Measurements from ENCODE around the gene DHX8. TPM values are rescaled to one million over a fixed set of nuclear protein-coding genes. Genes with fewer than 3 reads are reported as not detected.
"Not testable (repeated sequence)": the region's sequence is repeated elsewhere in the genome, so short reads cannot be mapped to it uniquely, and the experiment has no call there.

Gene DHX8
- total and polyA plus RNA-seq, 2 donors: 30.6 to 37.4 TPM

DNA sequence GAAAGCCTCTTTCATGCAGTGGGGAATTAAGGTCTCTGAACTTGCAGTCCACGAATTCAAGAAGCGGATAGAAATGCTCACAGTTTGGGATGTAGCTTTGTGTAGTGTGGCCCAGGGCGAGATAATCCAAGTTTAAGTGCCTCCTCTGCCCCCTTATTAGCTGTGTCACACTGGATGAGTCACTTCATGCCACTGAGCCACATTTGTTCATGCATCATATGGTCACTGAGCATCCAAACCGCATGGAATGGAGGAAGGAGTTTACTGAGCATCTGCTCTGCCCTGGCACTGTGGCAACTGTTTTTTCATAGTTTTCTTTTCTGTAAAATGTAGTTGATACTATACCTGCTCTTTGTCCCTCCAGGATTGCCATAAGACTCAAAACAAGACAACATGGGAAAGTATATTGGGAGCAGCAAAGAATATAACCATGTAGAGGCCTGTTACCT lies 15.1 kb upstream of the DHX8 start:
- 57% methylated on average over 4 of the region's 4 CpGs for WGBS
- Histone ChIP-seq H3K27ac (ENCODE audit: low read depth) (peak overlapping the region; percentile 57), H3K36me3 (ENCODE audit: insufficient read depth) (no peaks in the 10 kb centered on the region), H3K4me1 (ENCODE audit: insufficient read depth) (no peaks in the 10 kb centered on the region), H3K4me3 (ENCODE audit: low read depth, low read length) (no peak overlapping the region)
- DNase-seq (ENCODE audit: extremely low spot score): no peak

- Histone ChIP-seq H3K36me3 (ENCODE audit: insufficient read depth) (no peaks in the 10 kb centered on the region), H3K27ac (ENCODE audit: low read depth) (peak overlapping the region; percentile 57), H3K4me1 (ENCODE audit: insufficient read depth) (no peaks in the 10 kb centered on the region), H3K4me3 (ENCODE audit: low read depth, low read length) (no peak overlapping the region)
- WGBS: 85% methylated on average over 4 of the region's 4 CpGs
- DNase-seq (ENCODE audit: extremely low spot score): no peak
Measured at GRCh38 chr17:43469145-43469544, 14.6 kb upstream of the DHX8 start.

- 64% methylated on average over 2 of the region's 2 CpGs for WGBS
Measured at GRCh38 chr17:43471585-43472160, 12.1 kb upstream of the DHX8 start.

GRCh38 chr17:43475494-43476089 lies 8.2 kb upstream of the DHX8 start:
- H3K4me1 ChIP-seq (ENCODE audit: insufficient read depth): no peaks in the 10 kb centered on the region
- no peaks in the 10 kb centered on the region for H3K36me3 ChIP-seq (ENCODE audit: insufficient read depth)
- WGBS: 89% methylated on average over 11 of the region's 11 CpGs
- no peak overlapping the region for H3K4me3 ChIP-seq (ENCODE audit: low read depth, low read length)
- DNase-seq (ENCODE audit: extremely low spot score): no peak
- no peak overlapping the region for H3K27ac ChIP-seq (ENCODE audit: low read depth)

More at GRCh38 chr17:43471585-43472160, 12.1 kb upstream of the DHX8 start:
- DNase-seq (ENCODE audit: extremely low spot score): no peak
- no peaks in the 10 kb centered on the region for H3K4me1 ChIP-seq (ENCODE audit: insufficient read depth)
- H3K4me3 ChIP-seq (ENCODE audit: low read depth, low read length): no peak overlapping the region
- no peak overlapping the region for H3K27ac ChIP-seq (ENCODE audit: low read depth)
- H3K36me3 ChIP-seq (ENCODE audit: insufficient read depth): no peaks in the 10 kb centered on the region

DNA sequence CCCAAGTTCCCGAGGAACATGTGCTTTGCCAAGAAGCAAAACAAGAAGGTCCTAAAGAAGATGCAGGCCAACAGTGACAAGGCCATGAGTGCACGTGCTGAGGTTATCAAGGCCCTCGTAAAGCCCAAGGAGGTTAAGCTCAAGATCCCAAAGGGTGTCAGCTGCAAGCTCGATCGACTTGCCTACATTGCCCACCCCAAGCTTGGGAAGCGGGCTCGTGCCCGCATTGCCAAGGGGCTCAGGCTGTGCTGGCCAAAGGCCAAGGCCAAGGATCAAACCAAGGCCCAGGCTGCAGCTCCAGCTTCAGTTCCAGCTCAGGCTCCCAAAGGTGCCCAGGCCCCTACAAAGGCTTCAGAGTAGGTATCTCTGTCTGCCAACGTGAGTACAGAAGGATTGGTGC lies 7.5 kb upstream of the DHX8 start:
- DNase-seq (ENCODE audit: extremely low spot score); H3K27ac ChIP-seq (ENCODE audit: low read depth); H3K4me3 ChIP-seq (ENCODE audit: low read depth, low read length); H3K36me3 ChIP-seq (ENCODE audit: insufficient read depth); H3K4me1 ChIP-seq (ENCODE audit: insufficient read depth): not testable (repeated sequence)
- WGBS: 79% methylated on average over 9 of the region's 9 CpGs

GRCh38 chr17:43477832-43478634 lies 5.7 kb upstream of the DHX8 start:
- 57% methylated on average over 9 of the region's 9 CpGs for WGBS
- no peak overlapping the region for H3K4me3 ChIP-seq (ENCODE audit: low read depth, low read length)
- no peak for DNase-seq (ENCODE audit: extremely low spot score)
- H3K27ac ChIP-seq (ENCODE audit: low read depth): no peak overlapping the region
- H3K36me3 ChIP-seq (ENCODE audit: insufficient read depth): no peaks in the 10 kb centered on the region
- no peaks in the 10 kb centered on the region for H3K4me1 ChIP-seq (ENCODE audit: insufficient read depth)

DNA sequence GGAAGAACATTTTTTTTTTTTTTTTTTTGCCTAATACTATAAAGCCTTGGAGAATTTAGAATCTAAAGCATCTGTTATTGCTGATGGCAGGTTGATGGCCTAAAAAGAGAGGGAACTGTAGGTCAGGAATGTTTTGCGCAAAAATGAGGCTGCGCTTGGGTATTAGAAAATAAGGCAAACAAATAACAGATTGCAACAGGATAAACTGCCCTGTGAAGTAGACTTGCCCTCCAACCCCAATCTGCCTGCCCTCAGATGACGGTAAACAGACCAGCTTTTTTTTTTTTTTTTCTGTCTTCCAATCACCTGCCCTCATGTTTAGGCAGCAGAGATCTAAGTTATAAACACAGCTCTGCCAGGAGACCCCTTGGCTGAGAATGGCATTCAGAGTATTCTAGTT lies 3.8 kb upstream of the DHX8 start:
- Histone ChIP-seq H3K27ac (ENCODE audit: low read depth) (no peak overlapping the region), H3K36me3 (ENCODE audit: insufficient read depth) (no peaks in the 10 kb centered on the region)
- 84% methylated on average over 3 of the region's 3 CpGs for WGBS

GRCh38 chr17:43482103-43483012 lies 1.4 kb upstream of the DHX8 start:
- no peaks in the 10 kb centered on the region for H3K36me3 ChIP-seq (ENCODE audit: insufficient read depth)
- WGBS: 84% methylated on average over 11 of the region's 11 CpGs
- no peak for DNase-seq (ENCODE audit: extremely low spot score)
- H3K4me1 ChIP-seq (ENCODE audit: insufficient read depth): peaks cover 2% of the 10 kb centered on the region
- no peak overlapping the region for H3K27ac ChIP-seq (ENCODE audit: low read depth)
- no peak overlapping the region for H3K4me3 ChIP-seq (ENCODE audit: low read depth, low read length)

More for the DNA sequence above, 3.8 kb upstream of the DHX8 start:
- no peak for DNase-seq (ENCODE audit: extremely low spot score)
- no peaks in the 10 kb centered on the region for H3K4me1 ChIP-seq (ENCODE audit: insufficient read depth)
- H3K4me3 ChIP-seq (ENCODE audit: low read depth, low read length): no peak overlapping the region

DNA sequence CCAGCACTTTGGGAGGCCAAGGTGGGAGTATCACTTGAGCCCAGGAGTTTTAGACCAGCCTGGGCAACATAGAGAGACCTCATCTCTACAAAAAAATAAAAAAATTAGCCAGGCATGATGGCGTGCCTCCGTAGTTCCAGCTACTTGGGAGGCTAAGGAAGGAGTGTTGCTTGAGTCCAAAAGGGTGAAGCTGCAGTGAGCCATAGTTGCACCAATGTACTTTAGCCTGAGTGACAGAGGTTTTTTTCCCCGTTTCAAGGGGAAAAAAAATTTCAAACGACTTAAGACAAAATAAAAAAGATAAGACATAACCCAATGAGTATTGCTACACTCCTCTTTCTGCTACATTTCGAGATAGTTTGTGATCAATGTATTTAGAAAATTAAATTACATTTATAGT lies 6.8 kb downstream of the DHX8 start:
- Histone ChIP-seq H3K4me3 (ENCODE audit: low read depth, low read length) (no peak overlapping the region), H3K4me1 (ENCODE audit: insufficient read depth) (no peaks in the 10 kb centered on the region), H3K27ac (ENCODE audit: low read depth) (no peak overlapping the region), H3K36me3 (ENCODE audit: insufficient read depth) (peaks cover 11% of the 10 kb centered on the region)
- 86% methylated on average over 5 of the region's 5 CpGs for WGBS
- no peak for DNase-seq (ENCODE audit: extremely low spot score)

DNA sequence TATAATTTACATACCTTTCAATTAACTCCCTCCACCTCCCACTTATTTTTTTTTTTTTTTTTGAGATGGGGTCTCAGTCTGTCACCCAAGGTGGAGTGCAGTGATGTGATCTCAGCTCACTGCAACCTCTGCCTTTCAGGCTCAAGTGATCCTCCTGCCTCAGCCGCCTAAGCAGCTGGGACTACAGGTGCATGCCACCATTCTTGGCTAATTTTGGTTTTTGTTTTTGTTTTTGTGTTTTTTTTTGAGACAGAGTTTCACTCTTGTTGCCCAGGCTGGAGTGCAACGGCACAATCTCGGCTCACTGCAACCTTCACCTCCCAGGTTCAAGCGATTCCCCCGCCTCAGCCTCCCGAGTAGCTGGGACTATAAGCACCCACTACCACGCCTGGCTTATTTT lies 25.7 kb downstream of the DHX8 start:
- not testable (repeated sequence) for H3K27ac ChIP-seq (ENCODE audit: low read depth)
- 97% methylated on average over 7 of the region's 7 CpGs for WGBS

GRCh38 chr17:43511199-43511598 lies 27.4 kb downstream of the DHX8 start:
- H3K4me1 ChIP-seq (ENCODE audit: insufficient read depth); H3K36me3 ChIP-seq (ENCODE audit: insufficient read depth); DNase-seq (ENCODE audit: extremely low spot score); H3K27ac ChIP-seq (ENCODE audit: low read depth); H3K4me3 ChIP-seq (ENCODE audit: low read depth, low read length): not testable (repeated sequence)
- 89% methylated on average over 3 of the region's 3 CpGs for WGBS

More for the DNA sequence above, 25.7 kb downstream of the DHX8 start:
- DNase-seq (ENCODE audit: extremely low spot score); H3K36me3 ChIP-seq (ENCODE audit: insufficient read depth); H3K4me1 ChIP-seq (ENCODE audit: insufficient read depth); H3K4me3 ChIP-seq (ENCODE audit: low read depth, low read length): not testable (repeated sequence)

DNA sequence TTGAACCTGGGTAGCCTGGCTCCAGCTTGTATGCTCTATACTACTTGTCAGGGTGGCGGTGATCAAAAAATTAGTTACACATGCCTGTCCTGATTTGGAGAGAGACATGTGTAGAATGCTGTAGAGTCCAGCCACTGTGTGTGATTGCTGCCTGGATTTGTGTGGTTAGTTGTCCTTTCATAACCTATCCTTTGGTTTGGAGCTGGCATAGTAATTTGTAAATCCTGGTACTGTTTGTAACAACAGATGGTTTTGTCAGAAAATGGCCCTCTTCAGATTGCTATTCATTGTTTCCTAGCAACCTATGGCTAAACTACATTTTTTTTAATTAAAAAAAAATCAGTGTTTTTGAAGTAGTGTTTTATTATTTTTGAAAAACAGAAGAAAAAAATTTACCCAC lies 31.9 kb downstream of the DHX8 start:
- no peak for DNase-seq (ENCODE audit: extremely low spot score)
- Histone ChIP-seq H3K4me3 (ENCODE audit: low read depth, low read length) (no peak overlapping the region), H3K4me1 (ENCODE audit: insufficient read depth) (no peaks in the 10 kb centered on the region), H3K36me3 (ENCODE audit: insufficient read depth) (peaks cover 9% of the 10 kb centered on the region), H3K27ac (ENCODE audit: low read depth) (no peak overlapping the region)
- 96% methylated on average over 1 of the region's 1 CpG for WGBS

- H3K4me1 ChIP-seq (ENCODE audit: insufficient read depth): no peaks in the 10 kb centered on the region
- 77% methylated on average over 6 of the region's 6 CpGs for WGBS
- DNase-seq (ENCODE audit: extremely low spot score): no peak
- H3K4me3 ChIP-seq (ENCODE audit: low read depth, low read length): no peak overlapping the region
- no peak overlapping the region for H3K27ac ChIP-seq (ENCODE audit: low read depth)
- peaks cover 9% of the 10 kb centered on the region for H3K36me3 ChIP-seq (ENCODE audit: insufficient read depth)
Measured at GRCh38 chr17:43517161-43517560, 33.4 kb downstream of the DHX8 start.

Data from urinary bladder (tissue), 4 donors.